K562 (cell line): Measurements from ENCODE around the gene ACP1.

ENCODE experiments used
- BRF1 ChIP-seq: IDR thresholded peaks from 3 replicates; pipeline ENCODE4 v1.6.1; 2011; ENCODE audit warnings: borderline replicate concordance, mild to moderate bottlenecking; ENCODE audit not compliant: insufficient read length; ENCODE audit errors: extremely low read depth
- CTCF ChIP-seq, 3 experiments: IDR thresholded peaks in 2 of 3; conservative IDR thresholded peaks in 1 of 3; 2 replicates each; pipeline ENCODE4 v1.5.1; 2011 to 2012; ENCODE audit warnings: low read length in 3 of 3, mild to moderate bottlenecking in 3 of 3, control low read depth in 2 of 3, improper control_type of control experiment in 1 of 3, inconsistent platforms in 1 of 3, low read depth in 1 of 3, mixed read lengths in 1 of 3, moderate library complexity in 1 of 3; ENCODE audit not compliant: insufficient read depth in 2 of 3
- GTF3C2 ChIP-seq: IDR thresholded peaks from 3 replicates; pipeline ENCODE4 v1.6.1; 2011; ENCODE audit warnings: borderline replicate concordance, mild to moderate bottlenecking, moderate library complexity; ENCODE audit not compliant: insufficient read length; ENCODE audit errors: extremely low read depth
- PPARD ChIP-seq: fragments of 250-450 bp; sonication (Bioruptor Pico); IDR thresholded peaks from 2 replicates; pipeline ENCODE4 v1.8.0; 2022; ENCODE audit warnings: inconsistent platforms, mild to moderate bottlenecking, moderate library complexity
- RBFOX2 ChIP-seq: fragments of 200-400 bp; formaldehyde crosslinking; IDR thresholded peaks from 2 replicates; pipeline ENCODE4 v1.6.1; 2017; ENCODE audit warnings: low read depth, mild to moderate bottlenecking, low read length, moderate library complexity
- ZBTB12 ChIP-seq: fragments of 250-450 bp; sonication (Bioruptor Pico); IDR thresholded peaks from 2 replicates; pipeline ENCODE4 v1.4.0; 2020
- ZZZ3 ChIP-seq: fragments of 450-650 bp; IDR thresholded peaks from 2 replicates; pipeline ENCODE4 v1.6.1; 2016; ENCODE audit warnings: antibody characterized with exemption, mild to moderate bottlenecking, moderate library complexity
- TF ChIP-seq, protein P1 (sequence below): fragments of 450-650 bp; IDR thresholded peaks from 2 replicates; pipeline ENCODE4 v1.6.1; 2017; ENCODE audit warnings: mild to moderate bottlenecking, moderate library complexity
- TF ChIP-seq, protein P2 (sequence below), 2 experiments: fragments of 450-650 bp; formaldehyde crosslinking in 1 of 2; IDR thresholded peaks; 2 replicates each; pipeline versions ENCODE4 v1.4.0 to v1.6.1; 2014 to 2020; ENCODE audit warnings: mild to moderate bottlenecking in 2 of 2, borderline replicate concordance in 1 of 2, low read depth in 1 of 2
- TF ChIP-seq, protein P3 (sequence below): IDR thresholded peaks from 2 replicates; pipeline ENCODE4 v1.6.1; 2011; ENCODE audit not compliant: insufficient read length; ENCODE audit errors: extremely low read depth

DNA sequence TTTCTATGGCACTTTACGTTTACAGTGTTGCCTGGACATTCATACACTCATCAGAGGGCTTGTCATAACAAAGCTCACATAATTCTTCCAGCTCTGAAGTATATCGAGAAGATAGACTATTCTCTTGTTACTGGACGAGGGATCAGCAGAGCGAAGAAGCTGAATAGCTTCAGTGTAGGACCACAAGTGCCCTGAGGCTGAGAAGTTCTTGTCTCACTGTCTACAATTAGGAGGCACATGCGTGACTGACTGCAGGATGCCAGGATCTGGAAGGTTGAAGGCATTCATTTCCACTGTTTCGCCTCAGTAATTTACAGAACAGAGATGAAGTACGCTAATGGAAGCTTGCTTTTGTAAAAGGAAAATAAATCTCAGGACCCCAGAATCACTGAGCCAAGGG is 10.5 kb upstream of the ACP1 start:
- TF ChIP-seq BRF1 (no peak), ZZZ3 (no peak), ZBTB12 (CRISPR knock-in tag) (no peak), RBFOX2 (no peak), PPARD (CRISPR knock-in tag) (no peak), CTCF (IDR thresholded peaks at IDR 0.05 in 2 of 3, conservative IDR thresholded peaks at IDR 0.05 in 1 of 3; ENCODE audit: insufficient read depth in 2 of 3, low read depth in 1 of 3, low read length in 3 of 3) (no peak), GTF3C2 (no peak)
- TF ChIP-seq, protein P1, sequence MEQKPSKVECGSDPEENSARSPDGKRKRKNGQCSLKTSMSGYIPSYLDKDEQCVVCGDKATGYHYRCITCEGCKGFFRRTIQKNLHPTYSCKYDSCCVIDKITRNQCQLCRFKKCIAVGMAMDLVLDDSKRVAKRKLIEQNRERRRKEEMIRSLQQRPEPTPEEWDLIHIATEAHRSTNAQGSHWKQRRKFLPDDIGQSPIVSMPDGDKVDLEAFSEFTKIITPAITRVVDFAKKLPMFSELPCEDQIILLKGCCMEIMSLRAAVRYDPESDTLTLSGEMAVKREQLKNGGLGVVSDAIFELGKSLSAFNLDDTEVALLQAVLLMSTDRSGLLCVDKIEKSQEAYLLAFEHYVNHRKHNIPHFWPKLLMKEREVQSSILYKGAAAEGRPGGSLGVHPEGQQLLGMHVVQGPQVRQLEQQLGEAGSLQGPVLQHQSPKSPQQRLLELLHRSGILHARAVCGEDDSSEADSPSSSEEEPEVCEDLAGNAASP = no peak
- TF ChIP-seq, protein P2, sequence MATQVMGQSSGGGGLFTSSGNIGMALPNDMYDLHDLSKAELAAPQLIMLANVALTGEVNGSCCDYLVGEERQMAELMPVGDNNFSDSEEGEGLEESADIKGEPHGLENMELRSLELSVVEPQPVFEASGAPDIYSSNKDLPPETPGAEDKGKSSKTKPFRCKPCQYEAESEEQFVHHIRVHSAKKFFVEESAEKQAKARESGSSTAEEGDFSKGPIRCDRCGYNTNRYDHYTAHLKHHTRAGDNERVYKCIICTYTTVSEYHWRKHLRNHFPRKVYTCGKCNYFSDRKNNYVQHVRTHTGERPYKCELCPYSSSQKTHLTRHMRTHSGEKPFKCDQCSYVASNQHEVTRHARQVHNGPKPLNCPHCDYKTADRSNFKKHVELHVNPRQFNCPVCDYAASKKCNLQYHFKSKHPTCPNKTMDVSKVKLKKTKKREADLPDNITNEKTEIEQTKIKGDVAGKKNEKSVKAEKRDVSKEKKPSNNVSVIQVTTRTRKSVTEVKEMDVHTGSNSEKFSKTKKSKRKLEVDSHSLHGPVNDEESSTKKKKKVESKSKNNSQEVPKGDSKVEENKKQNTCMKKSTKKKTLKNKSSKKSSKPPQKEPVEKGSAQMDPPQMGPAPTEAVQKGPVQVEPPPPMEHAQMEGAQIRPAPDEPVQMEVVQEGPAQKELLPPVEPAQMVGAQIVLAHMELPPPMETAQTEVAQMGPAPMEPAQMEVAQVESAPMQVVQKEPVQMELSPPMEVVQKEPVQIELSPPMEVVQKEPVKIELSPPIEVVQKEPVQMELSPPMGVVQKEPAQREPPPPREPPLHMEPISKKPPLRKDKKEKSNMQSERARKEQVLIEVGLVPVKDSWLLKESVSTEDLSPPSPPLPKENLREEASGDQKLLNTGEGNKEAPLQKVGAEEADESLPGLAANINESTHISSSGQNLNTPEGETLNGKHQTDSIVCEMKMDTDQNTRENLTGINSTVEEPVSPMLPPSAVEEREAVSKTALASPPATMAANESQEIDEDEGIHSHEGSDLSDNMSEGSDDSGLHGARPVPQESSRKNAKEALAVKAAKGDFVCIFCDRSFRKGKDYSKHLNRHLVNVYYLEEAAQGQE (IDR thresholded peaks at IDR 0.05; ENCODE audit: borderline replicate concordance) = no peak
- TF ChIP-seq, protein P2 (CRISPR knock-in tag; IDR thresholded peaks at IDR 0.05; ENCODE audit: low read depth) = no peak
- TF ChIP-seq, protein P3, sequence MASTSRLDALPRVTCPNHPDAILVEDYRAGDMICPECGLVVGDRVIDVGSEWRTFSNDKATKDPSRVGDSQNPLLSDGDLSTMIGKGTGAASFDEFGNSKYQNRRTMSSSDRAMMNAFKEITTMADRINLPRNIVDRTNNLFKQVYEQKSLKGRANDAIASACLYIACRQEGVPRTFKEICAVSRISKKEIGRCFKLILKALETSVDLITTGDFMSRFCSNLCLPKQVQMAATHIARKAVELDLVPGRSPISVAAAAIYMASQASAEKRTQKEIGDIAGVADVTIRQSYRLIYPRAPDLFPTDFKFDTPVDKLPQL = no peak
